Measurements from ENCODE around the gene STXBP3. TPM values are rescaled to one million over a fixed set of nuclear protein-coding genes. Genes with fewer than 3 reads are reported as not detected.

STXBP3 gene
- total and polyA plus RNA-seq, 2 of the 8 experiments (the other 6 are each of a cell fraction or from before 2014, with no cell fraction given), result 6.0 to 38.5 TPM

DNA sequence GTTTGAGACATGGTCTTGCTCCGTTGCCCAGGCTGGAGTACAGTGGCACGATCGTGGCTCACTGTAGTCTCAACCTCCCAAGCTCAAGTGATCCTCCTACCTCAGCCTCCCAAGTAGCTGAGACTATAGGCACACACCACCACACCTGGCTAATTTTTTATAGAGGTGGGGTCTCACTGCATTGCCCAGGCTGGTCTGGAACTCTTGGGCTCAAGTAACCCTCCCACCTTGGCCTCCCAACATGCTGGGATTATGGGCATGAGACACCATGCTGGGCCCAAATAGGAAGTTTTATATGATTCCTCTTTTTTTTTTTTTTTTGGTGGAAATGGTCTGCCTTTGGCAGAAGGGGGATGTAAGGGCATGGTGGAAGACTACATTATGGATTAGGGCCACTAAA lies 39.8 kb upstream of the STXBP3 start (continued):
- TF ChIP-seq, protein P1, sequence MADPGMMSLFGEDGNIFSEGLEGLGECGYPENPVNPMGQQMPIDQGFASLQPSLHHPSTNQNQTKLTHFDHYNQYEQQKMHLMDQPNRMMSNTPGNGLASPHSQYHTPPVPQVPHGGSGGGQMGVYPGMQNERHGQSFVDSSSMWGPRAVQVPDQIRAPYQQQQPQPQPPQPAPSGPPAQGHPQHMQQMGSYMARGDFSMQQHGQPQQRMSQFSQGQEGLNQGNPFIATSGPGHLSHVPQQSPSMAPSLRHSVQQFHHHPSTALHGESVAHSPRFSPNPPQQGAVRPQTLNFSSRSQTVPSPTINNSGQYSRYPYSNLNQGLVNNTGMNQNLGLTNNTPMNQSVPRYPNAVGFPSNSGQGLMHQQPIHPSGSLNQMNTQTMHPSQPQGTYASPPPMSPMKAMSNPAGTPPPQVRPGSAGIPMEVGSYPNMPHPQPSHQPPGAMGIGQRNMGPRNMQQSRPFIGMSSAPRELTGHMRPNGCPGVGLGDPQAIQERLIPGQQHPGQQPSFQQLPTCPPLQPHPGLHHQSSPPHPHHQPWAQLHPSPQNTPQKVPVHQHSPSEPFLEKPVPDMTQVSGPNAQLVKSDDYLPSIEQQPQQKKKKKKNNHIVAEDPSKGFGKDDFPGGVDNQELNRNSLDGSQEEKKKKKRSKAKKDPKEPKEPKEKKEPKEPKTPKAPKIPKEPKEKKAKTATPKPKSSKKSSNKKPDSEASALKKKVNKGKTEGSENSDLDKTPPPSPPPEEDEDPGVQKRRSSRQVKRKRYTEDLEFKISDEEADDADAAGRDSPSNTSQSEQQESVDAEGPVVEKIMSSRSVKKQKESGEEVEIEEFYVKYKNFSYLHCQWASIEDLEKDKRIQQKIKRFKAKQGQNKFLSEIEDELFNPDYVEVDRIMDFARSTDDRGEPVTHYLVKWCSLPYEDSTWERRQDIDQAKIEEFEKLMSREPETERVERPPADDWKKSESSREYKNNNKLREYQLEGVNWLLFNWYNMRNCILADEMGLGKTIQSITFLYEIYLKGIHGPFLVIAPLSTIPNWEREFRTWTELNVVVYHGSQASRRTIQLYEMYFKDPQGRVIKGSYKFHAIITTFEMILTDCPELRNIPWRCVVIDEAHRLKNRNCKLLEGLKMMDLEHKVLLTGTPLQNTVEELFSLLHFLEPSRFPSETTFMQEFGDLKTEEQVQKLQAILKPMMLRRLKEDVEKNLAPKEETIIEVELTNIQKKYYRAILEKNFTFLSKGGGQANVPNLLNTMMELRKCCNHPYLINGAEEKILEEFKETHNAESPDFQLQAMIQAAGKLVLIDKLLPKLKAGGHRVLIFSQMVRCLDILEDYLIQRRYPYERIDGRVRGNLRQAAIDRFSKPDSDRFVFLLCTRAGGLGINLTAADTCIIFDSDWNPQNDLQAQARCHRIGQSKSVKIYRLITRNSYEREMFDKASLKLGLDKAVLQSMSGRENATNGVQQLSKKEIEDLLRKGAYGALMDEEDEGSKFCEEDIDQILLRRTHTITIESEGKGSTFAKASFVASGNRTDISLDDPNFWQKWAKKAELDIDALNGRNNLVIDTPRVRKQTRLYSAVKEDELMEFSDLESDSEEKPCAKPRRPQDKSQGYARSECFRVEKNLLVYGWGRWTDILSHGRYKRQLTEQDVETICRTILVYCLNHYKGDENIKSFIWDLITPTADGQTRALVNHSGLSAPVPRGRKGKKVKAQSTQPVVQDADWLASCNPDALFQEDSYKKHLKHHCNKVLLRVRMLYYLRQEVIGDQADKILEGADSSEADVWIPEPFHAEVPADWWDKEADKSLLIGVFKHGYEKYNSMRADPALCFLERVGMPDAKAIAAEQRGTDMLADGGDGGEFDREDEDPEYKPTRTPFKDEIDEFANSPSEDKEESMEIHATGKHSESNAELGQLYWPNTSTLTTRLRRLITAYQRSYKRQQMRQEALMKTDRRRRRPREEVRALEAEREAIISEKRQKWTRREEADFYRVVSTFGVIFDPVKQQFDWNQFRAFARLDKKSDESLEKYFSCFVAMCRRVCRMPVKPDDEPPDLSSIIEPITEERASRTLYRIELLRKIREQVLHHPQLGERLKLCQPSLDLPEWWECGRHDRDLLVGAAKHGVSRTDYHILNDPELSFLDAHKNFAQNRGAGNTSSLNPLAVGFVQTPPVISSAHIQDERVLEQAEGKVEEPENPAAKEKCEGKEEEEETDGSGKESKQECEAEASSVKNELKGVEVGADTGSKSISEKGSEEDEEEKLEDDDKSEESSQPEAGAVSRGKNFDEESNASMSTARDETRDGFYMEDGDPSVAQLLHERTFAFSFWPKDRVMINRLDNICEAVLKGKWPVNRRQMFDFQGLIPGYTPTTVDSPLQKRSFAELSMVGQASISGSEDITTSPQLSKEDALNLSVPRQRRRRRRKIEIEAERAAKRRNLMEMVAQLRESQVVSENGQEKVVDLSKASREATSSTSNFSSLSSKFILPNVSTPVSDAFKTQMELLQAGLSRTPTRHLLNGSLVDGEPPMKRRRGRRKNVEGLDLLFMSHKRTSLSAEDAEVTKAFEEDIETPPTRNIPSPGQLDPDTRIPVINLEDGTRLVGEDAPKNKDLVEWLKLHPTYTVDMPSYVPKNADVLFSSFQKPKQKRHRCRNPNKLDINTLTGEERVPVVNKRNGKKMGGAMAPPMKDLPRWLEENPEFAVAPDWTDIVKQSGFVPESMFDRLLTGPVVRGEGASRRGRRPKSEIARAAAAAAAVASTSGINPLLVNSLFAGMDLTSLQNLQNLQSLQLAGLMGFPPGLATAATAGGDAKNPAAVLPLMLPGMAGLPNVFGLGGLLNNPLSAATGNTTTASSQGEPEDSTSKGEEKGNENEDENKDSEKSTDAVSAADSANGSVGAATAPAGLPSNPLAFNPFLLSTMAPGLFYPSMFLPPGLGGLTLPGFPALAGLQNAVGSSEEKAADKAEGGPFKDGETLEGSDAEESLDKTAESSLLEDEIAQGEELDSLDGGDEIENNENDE (IDR thresholded peaks at IDR 0.05; ENCODE audit: insufficient replicate concordance, low read length), result no peak
- TF ChIP-seq, protein P2, sequence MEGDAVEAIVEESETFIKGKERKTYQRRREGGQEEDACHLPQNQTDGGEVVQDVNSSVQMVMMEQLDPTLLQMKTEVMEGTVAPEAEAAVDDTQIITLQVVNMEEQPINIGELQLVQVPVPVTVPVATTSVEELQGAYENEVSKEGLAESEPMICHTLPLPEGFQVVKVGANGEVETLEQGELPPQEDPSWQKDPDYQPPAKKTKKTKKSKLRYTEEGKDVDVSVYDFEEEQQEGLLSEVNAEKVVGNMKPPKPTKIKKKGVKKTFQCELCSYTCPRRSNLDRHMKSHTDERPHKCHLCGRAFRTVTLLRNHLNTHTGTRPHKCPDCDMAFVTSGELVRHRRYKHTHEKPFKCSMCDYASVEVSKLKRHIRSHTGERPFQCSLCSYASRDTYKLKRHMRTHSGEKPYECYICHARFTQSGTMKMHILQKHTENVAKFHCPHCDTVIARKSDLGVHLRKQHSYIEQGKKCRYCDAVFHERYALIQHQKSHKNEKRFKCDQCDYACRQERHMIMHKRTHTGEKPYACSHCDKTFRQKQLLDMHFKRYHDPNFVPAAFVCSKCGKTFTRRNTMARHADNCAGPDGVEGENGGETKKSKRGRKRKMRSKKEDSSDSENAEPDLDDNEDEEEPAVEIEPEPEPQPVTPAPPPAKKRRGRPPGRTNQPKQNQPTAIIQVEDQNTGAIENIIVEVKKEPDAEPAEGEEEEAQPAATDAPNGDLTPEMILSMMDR (IDR thresholded peaks at IDR 0.05; ENCODE audit: control extremely low read depth in 1 of 3, insufficient read depth in 1 of 3, low read depth in 1 of 3, low read length in 3 of 3), result no peak
- TF ChIP-seq RBBP5 (IDR thresholded peaks at IDR 0.05; ENCODE audit: borderline replicate concordance, low read depth, low read length), result no peak
- TF ChIP-seq BRCA1 (IDR thresholded peaks at IDR 0.05; ENCODE audit: low read depth, low read length), result no peak
